H9 (cell line): ENCODE measurements around the gene LNPEP. TPM values are rescaled to one million over a fixed set of nuclear protein-coding genes. Genes with fewer than 3 reads are reported as not detected.

ENCODE experiments used
- DNase-seq: peaks from one replicate; pipeline ENCODE4 v3.0.0-alpha.2; 2017
- H2AFZ ChIP-seq: one replicate; pipeline ENCODE4 v1.6.1; 2013; ENCODE audit warnings: mild to moderate bottlenecking, low read length, control low read depth, moderate library complexity
- H2AK5ac ChIP-seq: 2 replicates; pipeline ENCODE4 v1.6.1; 2013; ENCODE audit warnings: low read length, control low read depth, mixed read lengths; ENCODE audit not compliant: insufficient read length
- H2BK120ac ChIP-seq: one replicate; pipeline ENCODE4 v1.6.1; 2013; ENCODE audit warnings: low read depth, mild to moderate bottlenecking, low read length, control low read depth, inconsistent platforms; ENCODE audit not compliant: poor library complexity, severe bottlenecking
- H2BK12ac ChIP-seq: 2 replicates; pipeline ENCODE4 v1.6.1; 2013; ENCODE audit warnings: low read length, control low read depth, mixed read lengths, low read depth; ENCODE audit not compliant: insufficient read length
- H2BK15ac ChIP-seq: 2 replicates; pipeline ENCODE4 v1.6.1; 2013; ENCODE audit warnings: low read depth, low read length, control low read depth
- H2BK20ac ChIP-seq: one replicate; pipeline ENCODE4 v1.6.1; 2013; ENCODE audit warnings: low read depth, mild to moderate bottlenecking, low read length, control low read depth, inconsistent platforms; ENCODE audit not compliant: poor library complexity, severe bottlenecking
- H2BK5ac ChIP-seq: 2 replicates; pipeline ENCODE4 v1.6.1; 2013; ENCODE audit warnings: low read length, control low read depth, mixed read lengths; ENCODE audit not compliant: insufficient read length
- H3K14ac ChIP-seq: 2 replicates; pipeline ENCODE4 v1.6.1; 2013; ENCODE audit warnings: low read length, control low read depth; ENCODE audit not compliant: insufficient read depth
- H3K18ac ChIP-seq: 2 replicates; pipeline ENCODE4 v1.6.1; 2013; ENCODE audit warnings: low read depth, mild to moderate bottlenecking, mixed read lengths, low read length, control low read depth; ENCODE audit not compliant: insufficient read length
- H3K23ac ChIP-seq: 2 replicates; pipeline ENCODE4 v1.6.1; 2013; ENCODE audit warnings: low read length, control low read depth, mixed read lengths, low read depth; ENCODE audit not compliant: insufficient read length
- H3K23me2 ChIP-seq: 2 replicates; pipeline ENCODE4 v1.6.1; 2013; ENCODE audit warnings: low read depth, mild to moderate bottlenecking, mixed read lengths, low read length, control low read depth; ENCODE audit not compliant: insufficient read length, poor library complexity, severe bottlenecking
- H3K27ac ChIP-seq: 2 replicates; pipeline ENCODE4 v1.5.1; 2013; ENCODE audit warnings: low read length, control low read depth, mixed read lengths, low read depth; ENCODE audit not compliant: insufficient read length
- H3K27me3 ChIP-seq: 2 replicates; pipeline ENCODE4 v1.6.1; 2013; ENCODE audit warnings: low read length, control low read depth, inconsistent platforms; ENCODE audit not compliant: insufficient read depth
- H3K4ac ChIP-seq: 2 replicates; pipeline ENCODE4 v1.6.1; 2013; ENCODE audit warnings: low read depth, mild to moderate bottlenecking, control low read depth, inconsistent platforms, low read length, moderate library complexity
- H3K4me1 ChIP-seq: 2 replicates; pipeline ENCODE4 v1.6.1; 2013; ENCODE audit warnings: low read length, control low read depth, inconsistent platforms; ENCODE audit not compliant: insufficient read depth
- H3K4me2 ChIP-seq: 2 replicates; pipeline ENCODE4 v1.6.1; 2013; ENCODE audit warnings: low read length, control low read depth, mixed read lengths; ENCODE audit not compliant: insufficient read length, insufficient read depth
- H3K56ac ChIP-seq: 2 replicates; pipeline ENCODE4 v1.6.1; 2013; ENCODE audit warnings: low read depth, mild to moderate bottlenecking, mixed read lengths, low read length, control low read depth; ENCODE audit not compliant: insufficient read length
- H3K79me1 ChIP-seq: 2 replicates; pipeline ENCODE4 v1.6.1; 2013; ENCODE audit warnings: low read depth, mild to moderate bottlenecking, moderate library complexity, low read length, control low read depth, inconsistent platforms; ENCODE audit not compliant: insufficient read depth, poor library complexity, severe bottlenecking
- H3K79me2 ChIP-seq: 2 replicates; pipeline ENCODE4 v1.6.1; 2013; ENCODE audit warnings: low read length, control low read depth, inconsistent platforms; ENCODE audit not compliant: insufficient read depth
- H3K9ac ChIP-seq: 2 replicates; pipeline ENCODE4 v1.6.1; 2013; ENCODE audit warnings: low read length, control low read depth, mixed read lengths; ENCODE audit not compliant: insufficient read length; ENCODE audit errors: extremely low read depth
- H3K9me3 ChIP-seq: one replicate; pipeline ENCODE4 v1.6.1; 2013; ENCODE audit warnings: low read depth, low read length, inconsistent platforms; ENCODE audit not compliant: control insufficient read depth
- H3T11ph ChIP-seq: one replicate; pipeline ENCODE4 v1.6.1; 2013; ENCODE audit warnings: mild to moderate bottlenecking, low read length, control low read depth, inconsistent platforms
- H4K20me1 ChIP-seq: one replicate; pipeline ENCODE4 v1.6.1; 2013; ENCODE audit not compliant: control insufficient read depth, insufficient read length, insufficient read depth
- H4K5ac ChIP-seq: 2 replicates; pipeline ENCODE4 v1.6.1; 2013; ENCODE audit warnings: low read depth, mild to moderate bottlenecking, mixed read lengths, low read length, control low read depth; ENCODE audit not compliant: insufficient read length
- H4K8ac ChIP-seq: replicated peaks from 2 replicates; pipeline ENCODE4 v1.6.1; 2013; ENCODE audit warnings: low read length, control low read depth, mixed read lengths, low read depth; ENCODE audit not compliant: insufficient read length
- H4K91ac ChIP-seq: 2 replicates; pipeline ENCODE4 v1.6.1; 2013; ENCODE audit warnings: low read depth, mild to moderate bottlenecking, moderate library complexity, mixed read lengths, low read length, control low read depth; ENCODE audit not compliant: insufficient read length
- H3K27ac Mint-ChIP-seq, 3 experiments: 2 replicates in 2 of 3; 3 replicates in 1 of 3; pipeline ENCODE4 v1.8.0; 2020 to 2021; ENCODE audit warnings: mixed read lengths in 3 of 3, mild to moderate bottlenecking in 1 of 3, moderate library complexity in 1 of 3
- H3K27me3 Mint-ChIP-seq: 2 replicates; pipeline ENCODE4 v1.8.0; 2021; ENCODE audit warnings: low read depth, mild to moderate bottlenecking, moderate library complexity, mixed read lengths
- H3K36me3 Mint-ChIP-seq, 3 experiments: 2 replicates in 2 of 3; 3 replicates in 1 of 3; pipeline ENCODE4 v1.8.0; 2020 to 2021; ENCODE audit warnings: low read depth in 3 of 3, mixed read lengths in 3 of 3; ENCODE audit not compliant: insufficient read depth in 1 of 3
- H3K4me1 Mint-ChIP-seq, 2 experiments: 2 replicates each; pipeline ENCODE4 v1.8.0; 2020; ENCODE audit warnings: mixed read lengths in 2 of 2
- H3K4me3 Mint-ChIP-seq, 2 experiments: 2 replicates in 1 of 2; 3 replicates in 1 of 2; pipeline ENCODE4 v1.8.0; 2020 to 2021; ENCODE audit warnings: mild to moderate bottlenecking in 2 of 2, mixed read lengths in 2 of 2, moderate library complexity in 1 of 2
- H3K9me3 Mint-ChIP-seq, 2 experiments: 2 replicates in 1 of 2; 3 replicates in 1 of 2; pipeline ENCODE4 v1.8.0; 2020; ENCODE audit warnings: mild to moderate bottlenecking in 2 of 2, mixed read lengths in 2 of 2, moderate library complexity in 1 of 2
- WGBS: extraction: QIAGEN DNeasy Blood & Tissue Kit; methylation state at CpG from one replicate; pipeline ENCODE4 v1.1.7; 2013; ENCODE audit warnings: missing lambda C conversion rate, low lambda C conversion rate, mixed read lengths; ENCODE audit not compliant: insufficient read length; ENCODE audit errors: extremely low coverage; 5-methylcytosine and 5-hydroxymethylcytosine counted together
- total RNA-seq: library from RNA; stranded (reverse); gene quantifications from 2 replicates; pipeline ENCODE4 v1.2.1, GENCODE V29; 2021
- TF ChIP-seq, protein P1 (sequence below): fragments of 200-600 bp; sonication (generic); conservative IDR thresholded peaks from 3 replicates; pipeline ENCODE4 v1.8.0; 2021; ENCODE audit warnings: antibody characterized with exemption, mild to moderate bottlenecking

Gene LNPEP
- total RNA-seq, 1 experiment from 2014 or later = 4.1 TPM

DNA sequence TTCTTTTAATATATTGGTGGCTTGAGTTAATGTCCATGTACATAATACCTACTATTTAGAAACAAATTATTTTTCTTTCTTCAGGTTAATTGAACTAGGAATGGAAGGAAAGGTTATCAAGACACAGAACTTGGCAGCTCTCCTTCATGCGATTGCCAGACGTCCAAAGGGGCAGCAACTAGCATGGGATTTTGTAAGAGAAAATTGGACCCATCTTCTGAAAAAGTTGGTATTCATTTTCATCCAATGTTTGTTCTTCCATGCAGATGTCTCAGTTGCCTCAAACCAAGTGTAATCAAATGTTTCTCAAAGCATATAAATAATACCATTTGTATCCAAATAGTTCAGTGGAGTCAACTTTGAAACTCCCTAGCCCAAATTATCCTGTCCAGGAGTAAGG is 22.6 kb upstream of the LNPEP start:
- Histone ChIP-seq H4K5ac (no peak overlapping the region), H3K23me2 (no peaks in the 10 kb centered on the region), H2AK5ac (no peak overlapping the region), H2BK5ac (no peak overlapping the region), H3K27me3 (no peaks in the 10 kb centered on the region), H3K9me3 (no peaks in the 10 kb centered on the region), H3K4ac (no peak overlapping the region), H4K91ac (no peak overlapping the region), H3K79me1 (no peaks in the 10 kb centered on the region), H2AFZ (no peak overlapping the region), H2BK120ac (no peak overlapping the region), H3T11ph (no peak overlapping the region), H3K23ac (no peak overlapping the region), H2BK15ac (no peak overlapping the region), H4K20me1 (no peaks in the 10 kb centered on the region), H3K79me2 (no peaks in the 10 kb centered on the region), H3K14ac (no peak overlapping the region), H3K4me2 (no peak overlapping the region), H2BK12ac (no peak overlapping the region), H2BK20ac (no peak overlapping the region), H3K4me1 (no peaks in the 10 kb centered on the region), H3K18ac (no peak overlapping the region), H3K9ac (no peak overlapping the region), H4K8ac (no peak overlapping the region), H3K56ac (no peak overlapping the region), H3K27ac (no peak overlapping the region)
- Mint-ChIP-seq H3K27me3 (no peaks in the 10 kb centered on the region), H3K4me1 (no peaks in the 10 kb centered on the region), H3K9me3 (no peaks in the 10 kb centered on the region; a peak in 1 of 5 replicates), H3K4me3 (no peak overlapping the region), H3K36me3 (no peaks in the 10 kb centered on the region), H3K27ac (no peak overlapping the region)
- TF ChIP-seq, protein P1, sequence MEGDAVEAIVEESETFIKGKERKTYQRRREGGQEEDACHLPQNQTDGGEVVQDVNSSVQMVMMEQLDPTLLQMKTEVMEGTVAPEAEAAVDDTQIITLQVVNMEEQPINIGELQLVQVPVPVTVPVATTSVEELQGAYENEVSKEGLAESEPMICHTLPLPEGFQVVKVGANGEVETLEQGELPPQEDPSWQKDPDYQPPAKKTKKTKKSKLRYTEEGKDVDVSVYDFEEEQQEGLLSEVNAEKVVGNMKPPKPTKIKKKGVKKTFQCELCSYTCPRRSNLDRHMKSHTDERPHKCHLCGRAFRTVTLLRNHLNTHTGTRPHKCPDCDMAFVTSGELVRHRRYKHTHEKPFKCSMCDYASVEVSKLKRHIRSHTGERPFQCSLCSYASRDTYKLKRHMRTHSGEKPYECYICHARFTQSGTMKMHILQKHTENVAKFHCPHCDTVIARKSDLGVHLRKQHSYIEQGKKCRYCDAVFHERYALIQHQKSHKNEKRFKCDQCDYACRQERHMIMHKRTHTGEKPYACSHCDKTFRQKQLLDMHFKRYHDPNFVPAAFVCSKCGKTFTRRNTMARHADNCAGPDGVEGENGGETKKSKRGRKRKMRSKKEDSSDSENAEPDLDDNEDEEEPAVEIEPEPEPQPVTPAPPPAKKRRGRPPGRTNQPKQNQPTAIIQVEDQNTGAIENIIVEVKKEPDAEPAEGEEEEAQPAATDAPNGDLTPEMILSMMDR = no peak
- DNase-seq = no peak
- no CpG with 5 or more reads among the region's 2 CpGs for WGBS
